Right atrium auricular region (tissue), 2 donors: ENCODE data around the gene LRP1. TPM values are rescaled to one million over a fixed set of nuclear protein-coding genes. Genes with fewer than 3 reads are reported as not detected.

Experiments
- DNase-seq: peaks from one replicate; pipeline ENCODE4 v3.0.0-alpha.2; 2019; ENCODE audit warnings: low spot score
- H3K27ac ChIP-seq, 2 donors: fragments of 200-600 bp; sonication (generic); 1 replicate in 1 of 2; 2 replicates in 1 of 2; pipeline ENCODE4 v1.5.1; 2016 to 2019
- H3K27me3 ChIP-seq, 2 donors: fragments of 200-600 bp; sonication (generic); one replicate each; pipeline versions ENCODE4 v1.5.1 to v1.6.0; 2017 to 2019
- H3K36me3 ChIP-seq: fragments of 200-600 bp; sonication (generic); one replicate; pipeline ENCODE4 v1.5.1; 2016
- H3K4me1 ChIP-seq, 2 donors: fragments of 200-600 bp; sonication (generic); one replicate each; pipeline versions ENCODE4 v1.5.1 to v1.6.0; 2017 to 2019
- H3K4me3 ChIP-seq, 2 donors: fragments of 200-600 bp; sonication (generic); 1 replicate in 1 of 2; 2 replicates in 1 of 2; pipeline ENCODE4 v1.5.1; 2017 to 2019; ENCODE audit warnings: mild to moderate bottlenecking in 1 of 2, moderate library complexity in 1 of 2
- H3K9me3 ChIP-seq, 2 donors: fragments of 200-600 bp; sonication (generic); one replicate each; pipeline ENCODE4 v1.5.1; 2019
- CTCF ChIP-seq, 2 donors: fragments of 200-600 bp; sonication (generic); IDR thresholded peaks; one replicate each; pipeline ENCODE4 v1.5.1; 2019; ENCODE audit warnings: antibody characterized with exemption in 2 of 2
- total RNA-seq, 2 donors: library from RNA; depleted of rRNA; stranded (reverse); fragments of >200 nt; gene quantifications; one replicate each; pipeline ENCODE4 v1.1.0, GENCODE V29; 2016

Gene LRP1
- total RNA-seq, 2 donors from 2014 or later: 89.4 to 211 TPM

GRCh38 chr12:57190037-57190436, 61.8 kb downstream of the LRP1 start:
- H3K36me3 ChIP-seq: peaks cover 87% of the 10 kb centered on the region
- DNase-seq: no peak
- H3K27ac ChIP-seq: no peak overlapping the region
- H3K4me3 ChIP-seq: no peak overlapping the region
- H3K4me1 ChIP-seq: peaks cover 0 to 12% of the 10 kb centered on the region in 2 donors
- no peaks in the 10 kb centered on the region for H3K27me3 ChIP-seq
- no peaks in the 10 kb centered on the region for H3K9me3 ChIP-seq
- TF ChIP-seq CTCF (IDR thresholded peaks at IDR 0.05): no peak

- no peaks in the 10 kb centered on the region for H3K27me3 ChIP-seq
These were observed 62.5 kb downstream of the LRP1 start for GRCh38 chr12:57190821-57191220.

GRCh38 chr12:57191410-57191809, 63.1 kb downstream of the LRP1 start:
- DNase-seq: no peak
- peaks cover 0 to 12% of the 10 kb centered on the region in 2 donors for H3K4me1 ChIP-seq
- no peaks in the 10 kb centered on the region for H3K27me3 ChIP-seq
- no peak for TF ChIP-seq CTCF (IDR thresholded peaks at IDR 0.05)
- no peak overlapping the region for H3K27ac ChIP-seq
- peaks cover 87% of the 10 kb centered on the region for H3K36me3 ChIP-seq
- H3K9me3 ChIP-seq: no peaks in the 10 kb centered on the region
- H3K4me3 ChIP-seq: no peak overlapping the region

More at GRCh38 chr12:57190821-57191220, 62.5 kb downstream of the LRP1 start:
- Histone ChIP-seq H3K9me3 (no peaks in the 10 kb centered on the region), H3K36me3 (peaks cover 87% of the 10 kb centered on the region), H3K4me1 (peaks cover 0 to 12% of the 10 kb centered on the region in 2 donors), H3K4me3 (no peak overlapping the region), H3K27ac (no peak overlapping the region)
- DNase-seq: no peak
- no peak for TF ChIP-seq CTCF (IDR thresholded peaks at IDR 0.05)

GRCh38 chr12:57192920-57193319, 64.6 kb downstream of the LRP1 start:
- Histone ChIP-seq H3K36me3 (peaks cover 87% of the 10 kb centered on the region), H3K4me1 (peaks cover 0 to 12% of the 10 kb centered on the region in 2 donors), H3K27me3 (no peaks in the 10 kb centered on the region), H3K4me3 (no peak overlapping the region), H3K9me3 (no peaks in the 10 kb centered on the region), H3K27ac (no peak overlapping the region)
- no peak for DNase-seq
- no peak for TF ChIP-seq CTCF (IDR thresholded peaks at IDR 0.05)

- no peaks in the 10 kb centered on the region for H3K9me3 ChIP-seq
- no peak overlapping the region for H3K4me3 ChIP-seq
- no peaks in the 10 kb centered on the region for H3K27me3 ChIP-seq
- peaks cover 0 to 12% of the 10 kb centered on the region in 2 donors for H3K4me1 ChIP-seq
- TF ChIP-seq CTCF (IDR thresholded peaks at IDR 0.05): no peak
- peaks cover 89% of the 10 kb centered on the region for H3K36me3 ChIP-seq
- H3K27ac ChIP-seq: no peak overlapping the region
- DNase-seq: no peak
These were observed 65.5 kb downstream of the LRP1 start for GRCh38 chr12:57193706-57194245.

GRCh38 chr12:57194253-57194652, 66.0 kb downstream of the LRP1 start:
- no peak for TF ChIP-seq CTCF (IDR thresholded peaks at IDR 0.05)
- H3K4me3 ChIP-seq: no peak overlapping the region
- peaks cover 0 to 12% of the 10 kb centered on the region in 2 donors for H3K4me1 ChIP-seq
- H3K9me3 ChIP-seq: no peaks in the 10 kb centered on the region
- DNase-seq: no peak
- no peak overlapping the region for H3K27ac ChIP-seq
- H3K27me3 ChIP-seq: no peaks in the 10 kb centered on the region
- H3K36me3 ChIP-seq: peaks cover 92% of the 10 kb centered on the region
